GM23338 (cell line): Measurements from ENCODE around the gene LRRC34. TPM values are rescaled to one million over a fixed set of nuclear protein-coding genes. Genes with fewer than 3 reads are reported as not detected.

Source experiments
- ATAC-seq: fragments of 200-7000 bp; cut with Tn5 transposase; 3 replicates; pipeline ENCODE4 v1.9.1; 2020
- DNase-seq: peaks from one replicate; pipeline ENCODE4 v3.0.0-alpha.2; 2015; ENCODE audit warnings: low spot score
- H2AFZ ChIP-seq: fragments of 200-600 bp; sonication (generic); 2 replicates; pipeline ENCODE4 v1.8.0; 2016; ENCODE audit warnings: antibody characterized with exemption, mild to moderate bottlenecking, moderate library complexity
- H3F3A ChIP-seq: fragments of 200-600 bp; sonication (generic); replicated peaks from 2 replicates; pipeline ENCODE4 v1.8.0; 2017; ENCODE audit warnings: antibody characterized with exemption, mixed run types, low read depth
- H3K27ac ChIP-seq: fragments of 200-600 bp; sonication (generic); 2 replicates; pipeline ENCODE4 v1.6.1; 2016; ENCODE audit warnings: low read depth
- H3K27me3 ChIP-seq: fragments of 200-600 bp; sonication (generic); 2 replicates; pipeline ENCODE4 v1.8.0; 2016; ENCODE audit warnings: mild to moderate bottlenecking, mixed run types, moderate library complexity; ENCODE audit not compliant: insufficient read depth
- H3K36me3 ChIP-seq: fragments of 200-600 bp; sonication (generic); 2 replicates; pipeline ENCODE4 v1.8.0; 2016; ENCODE audit warnings: mild to moderate bottlenecking; ENCODE audit not compliant: insufficient read depth
- H3K4me1 ChIP-seq: fragments of 200-600 bp; sonication (generic); 2 replicates; pipeline ENCODE4 v1.8.0; 2016; ENCODE audit warnings: mild to moderate bottlenecking, moderate library complexity; ENCODE audit not compliant: insufficient read depth
- H3K4me2 ChIP-seq: fragments of 200-600 bp; sonication (generic); 2 replicates; pipeline ENCODE4 v1.7.1; 2017; ENCODE audit warnings: mixed run types
- H3K4me3 ChIP-seq: fragments of 200-600 bp; sonication (generic); 2 replicates; pipeline ENCODE4 v1.6.1; 2016; ENCODE audit warnings: mixed run types
- H3K79me2 ChIP-seq: fragments of 200-600 bp; sonication (generic); replicated peaks from 2 replicates; pipeline ENCODE4 v1.8.0; 2017; ENCODE audit warnings: mild to moderate bottlenecking; ENCODE audit not compliant: insufficient read depth
- H3K9me2 ChIP-seq: fragments of 200-600 bp; sonication (generic); 2 replicates; pipeline ENCODE4 v1.8.0; 2017; ENCODE audit not compliant: insufficient read depth
- H4K20me1 ChIP-seq: fragments of 200-600 bp; sonication (generic); replicated peaks from 2 replicates; pipeline ENCODE4 v1.8.0; 2017; ENCODE audit warnings: mild to moderate bottlenecking; ENCODE audit not compliant: insufficient read depth
- H3K27ac Mint-ChIP-seq: 2 replicates; pipeline ENCODE4 v1.8.0; 2020; ENCODE audit warnings: inconsistent platforms, mild to moderate bottlenecking, moderate library complexity, mixed read lengths
- H3K27me3 Mint-ChIP-seq: 3 replicates; pipeline ENCODE4 v1.8.0; 2022; ENCODE audit warnings: low read depth, mild to moderate bottlenecking, moderate library complexity, mixed read lengths, inconsistent platforms; ENCODE audit not compliant: insufficient read depth, poor library complexity
- H3K36me3 Mint-ChIP-seq: 3 replicates; pipeline ENCODE4 v1.8.0; 2021; ENCODE audit warnings: low read depth, mild to moderate bottlenecking, inconsistent platforms, moderate library complexity, mixed read lengths
- H3K4me1 Mint-ChIP-seq: 3 replicates; pipeline ENCODE4 v1.8.0; 2020; ENCODE audit warnings: mild to moderate bottlenecking, inconsistent platforms, mixed read lengths
- H3K4me3 Mint-ChIP-seq: 3 replicates; pipeline ENCODE4 v1.8.0; 2021; ENCODE audit warnings: moderate library complexity, mild to moderate bottlenecking, inconsistent platforms, mixed read lengths
- H3K9me3 Mint-ChIP-seq: 3 replicates; pipeline ENCODE4 v1.8.0; 2020; ENCODE audit warnings: moderate library complexity, mild to moderate bottlenecking, inconsistent platforms, mixed read lengths
- CREB1 ChIP-seq: fragments of 250-450 bp; sonication (Bioruptor Pico); IDR thresholded peaks from 2 replicates; pipeline ENCODE4 v1.5.0; 2020; ENCODE audit warnings: low read depth, mild to moderate bottlenecking, moderate library complexity
- EZH2phosphoT487 ChIP-seq: fragments of 200-600 bp; sonication (generic); IDR thresholded peaks from one replicate; pipeline ENCODE4 v1.8.1; 2018; ENCODE audit warnings: antibody characterized with exemption; ENCODE audit not compliant: unreplicated experiment
- POLR2AphosphoS5 ChIP-seq: IDR thresholded peaks from 2 replicates; pipeline ENCODE4 v1.6.1; 2016; ENCODE audit warnings: antibody characterized with exemption, low read depth
- ZNF114 ChIP-seq: fragments of 250-450 bp; sonication (Bioruptor Pico); IDR thresholded peaks from 2 replicates; pipeline ENCODE4 v1.5.0; 2020; ENCODE audit warnings: mild to moderate bottlenecking, moderate library complexity
- ZNF462 ChIP-seq: fragments of 250-450 bp; sonication (Bioruptor Pico); IDR thresholded peaks from 2 replicates; pipeline ENCODE4 v1.5.0; 2020; ENCODE audit warnings: mild to moderate bottlenecking, moderate library complexity
- long read RNA-seq: library from polyadenylated mRNA; unstranded; transcript quantifications from one replicate; pipeline ENCODE4 v2.0.0, GENCODE V29; 2020; ENCODE audit not compliant: unreplicated experiment
- polyA plus RNA-seq: library from polyadenylated mRNA; unstranded; fragments of >200 nt; fragmentation: Nextera tagmentation; extraction: Ambion mirVana; gene quantifications from 2 replicates; pipeline ENCODE4 v1.2.1, GENCODE V29; 2016
- total RNA-seq: library from RNA; depleted of rRNA; stranded (reverse); fragments of >200 nt; shearing (Covaris generic); gene quantifications from 2 replicates; pipeline ENCODE4 v1.2.3, GENCODE V29; 2014; rRNA removed
- TF ChIP-seq, protein P1 (sequence below): IDR thresholded peaks from one replicate; pipeline ENCODE4 v1.6.1; 2018; ENCODE audit warnings: antibody characterized with exemption; ENCODE audit not compliant: unreplicated experiment

The LRRC34 gene
- total RNA-seq (15.7 and 19.6 TPM in 2 replicates), polyA plus RNA-seq (9.1 and 12.8 TPM in 2 replicates)
- long read RNA-seq, partial matches to known transcripts = 1 of 1 reads
- long read RNA-seq, other reads (novel, unspliced or antisense) = 0 of 1 reads

GRCh38 chr3:169812332-169813235 is at the start of gene LRRC34, which contains the start of gene LRRIQ4:
TSS of gene LRRC34 (minus strand) at chr3:169812904. CDS start at chr3:169812548, 356 bp downstream.
TSS of gene LRRIQ4 (plus strand) at chr3:169812870. CDS start at chr3:169821922, 9,052 bp downstream.
- no peaks in the 10 kb centered on the region for H3K79me2 ChIP-seq
- Mint-ChIP-seq H3K4me1 (peaks cover 25% of the 10 kb centered on the region), H3K27ac (no peak within 1 kb of the TSS), H3K4me3 (peak within 1 kb of the TSS; percentile 78), H3K36me3 (no peaks in the 10 kb centered on the region), H3K27me3 (peaks cover 18% of the 10 kb centered on the region), H3K9me3 (peaks cover 13% of the 10 kb centered on the region; the same call in 2 of the 3 replicates)
- H3K36me3 ChIP-seq = no peaks in the 10 kb centered on the region
- no peaks in the 10 kb centered on the region for H3F3A ChIP-seq
- no peak within 1 kb of the TSS for H3K27ac ChIP-seq
- H4K20me1 ChIP-seq = no peaks in the 10 kb centered on the region
- peak within 1 kb of the TSS; percentile 98 for H2AFZ ChIP-seq
- peaks cover 20% of the 10 kb centered on the region for H3K4me1 ChIP-seq
- H3K9me2 ChIP-seq = no peaks in the 10 kb centered on the region
- DNase-seq = peak; percentile 97
- peak within 1 kb of the TSS; percentile 81 for H3K4me3 ChIP-seq
- H3K27me3 ChIP-seq = peaks cover 12% of the 10 kb centered on the region; the same call in 1 of the 2 replicates
- peak; percentile 61 for TF ChIP-seq POLR2AphosphoS5
- TF ChIP-seq EZH2phosphoT487 = no peak
- peak within 1 kb of the TSS; percentile 96 for H3K4me2 ChIP-seq
- ATAC-seq = peak; percentile 84

DNA sequence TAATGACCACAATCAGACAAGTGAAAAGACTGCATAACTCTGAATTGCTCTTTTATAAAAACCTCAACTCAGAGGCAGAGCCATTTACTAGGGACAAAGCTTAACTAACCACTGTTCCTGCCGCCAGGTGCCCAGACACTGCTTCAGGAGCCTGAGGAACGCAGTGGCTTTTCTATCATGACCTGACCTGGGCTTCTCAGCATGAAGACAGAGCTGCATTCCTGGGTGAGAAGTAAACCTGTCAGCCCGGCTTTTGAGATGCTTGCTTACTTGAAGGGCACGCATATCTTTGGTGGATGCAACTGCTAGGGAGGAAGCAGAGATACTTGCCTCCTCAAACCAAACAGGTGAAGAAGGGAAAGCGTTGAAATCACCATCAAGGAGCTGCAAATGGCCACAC is 49.2 kb upstream of the LRRC34 start:
- Histone ChIP-seq H3K4me2 (peak overlapping the region; percentile 37; the same call in 1 of the 2 replicates), H3K27ac (no peak overlapping the region), H3K27me3 (no peaks in the 10 kb centered on the region), H2AFZ (peak overlapping the region; percentile 9; the same call in 1 of the 2 replicates), H3K4me3 (no peak overlapping the region), H4K20me1 (no peaks in the 10 kb centered on the region), H3K36me3 (no peaks in the 10 kb centered on the region), H3K9me2 (no peaks in the 10 kb centered on the region), H3K79me2 (no peaks in the 10 kb centered on the region), H3F3A (no peaks in the 10 kb centered on the region), H3K4me1 (peaks cover 9% of the 10 kb centered on the region; the same call in 1 of the 2 replicates)
- H3K4me3 Mint-ChIP-seq = no peak overlapping the region
- DNase-seq (peak; percentile 79), ATAC-seq (peak; percentile 91)
- TF ChIP-seq ZNF114 (CRISPR knock-in tag) = no peak
- no peak for TF ChIP-seq EZH2phosphoT487
- TF ChIP-seq, protein P1, sequence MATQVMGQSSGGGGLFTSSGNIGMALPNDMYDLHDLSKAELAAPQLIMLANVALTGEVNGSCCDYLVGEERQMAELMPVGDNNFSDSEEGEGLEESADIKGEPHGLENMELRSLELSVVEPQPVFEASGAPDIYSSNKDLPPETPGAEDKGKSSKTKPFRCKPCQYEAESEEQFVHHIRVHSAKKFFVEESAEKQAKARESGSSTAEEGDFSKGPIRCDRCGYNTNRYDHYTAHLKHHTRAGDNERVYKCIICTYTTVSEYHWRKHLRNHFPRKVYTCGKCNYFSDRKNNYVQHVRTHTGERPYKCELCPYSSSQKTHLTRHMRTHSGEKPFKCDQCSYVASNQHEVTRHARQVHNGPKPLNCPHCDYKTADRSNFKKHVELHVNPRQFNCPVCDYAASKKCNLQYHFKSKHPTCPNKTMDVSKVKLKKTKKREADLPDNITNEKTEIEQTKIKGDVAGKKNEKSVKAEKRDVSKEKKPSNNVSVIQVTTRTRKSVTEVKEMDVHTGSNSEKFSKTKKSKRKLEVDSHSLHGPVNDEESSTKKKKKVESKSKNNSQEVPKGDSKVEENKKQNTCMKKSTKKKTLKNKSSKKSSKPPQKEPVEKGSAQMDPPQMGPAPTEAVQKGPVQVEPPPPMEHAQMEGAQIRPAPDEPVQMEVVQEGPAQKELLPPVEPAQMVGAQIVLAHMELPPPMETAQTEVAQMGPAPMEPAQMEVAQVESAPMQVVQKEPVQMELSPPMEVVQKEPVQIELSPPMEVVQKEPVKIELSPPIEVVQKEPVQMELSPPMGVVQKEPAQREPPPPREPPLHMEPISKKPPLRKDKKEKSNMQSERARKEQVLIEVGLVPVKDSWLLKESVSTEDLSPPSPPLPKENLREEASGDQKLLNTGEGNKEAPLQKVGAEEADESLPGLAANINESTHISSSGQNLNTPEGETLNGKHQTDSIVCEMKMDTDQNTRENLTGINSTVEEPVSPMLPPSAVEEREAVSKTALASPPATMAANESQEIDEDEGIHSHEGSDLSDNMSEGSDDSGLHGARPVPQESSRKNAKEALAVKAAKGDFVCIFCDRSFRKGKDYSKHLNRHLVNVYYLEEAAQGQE = no peak
- no peak for TF ChIP-seq CREB1
- TF ChIP-seq ZNF462 (CRISPR knock-in tag) = peak; percentile 86; the same call in 1 of the 2 replicates
- H3K27ac Mint-ChIP-seq = no peak overlapping the region
- H3K4me1 Mint-ChIP-seq = peaks cover 13% of the 10 kb centered on the region
- H3K36me3 Mint-ChIP-seq = no peaks in the 10 kb centered on the region
- H3K27me3 Mint-ChIP-seq = peaks cover 4% of the 10 kb centered on the region
- no peaks in the 10 kb centered on the region for H3K9me3 Mint-ChIP-seq
